Measurements from ENCODE around the gene IL4R.
"Not testable (repeated sequence)": the region's sequence is repeated elsewhere in the genome, so short reads cannot be mapped to it uniquely, and the experiment has no call there.

IL4R gene

DNA sequence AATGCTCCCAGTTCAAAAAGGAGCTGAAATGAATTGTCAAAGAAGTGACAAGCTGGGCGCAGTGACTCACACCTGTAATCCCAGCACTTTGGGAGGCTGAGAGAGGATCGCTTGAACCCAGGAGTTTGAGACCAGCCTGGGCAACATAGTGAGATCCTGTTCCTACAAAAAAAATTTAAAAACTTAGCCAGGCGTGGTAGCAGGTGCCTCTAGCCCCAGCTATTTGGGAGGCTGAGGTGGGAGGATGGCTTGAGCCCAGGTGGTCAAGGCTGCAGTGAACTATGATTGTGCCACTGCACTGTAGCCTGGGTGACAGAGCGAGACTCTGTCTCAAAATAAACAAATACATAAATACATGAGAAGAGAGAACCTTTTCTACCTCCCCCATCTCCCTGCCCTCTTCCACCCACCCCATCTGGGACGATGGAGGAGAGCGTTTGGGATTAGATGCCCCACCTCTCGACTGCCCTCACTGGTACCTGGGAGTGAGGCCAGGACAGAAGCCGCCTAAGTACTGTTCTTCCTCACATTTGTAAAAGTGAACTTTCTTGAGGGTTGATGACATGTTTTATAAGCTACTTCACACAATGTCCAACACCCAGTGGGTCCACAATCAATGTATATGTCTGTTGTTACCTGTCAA is 2.4 kb downstream of the IL4R start:
- no peak for DNase-seq

DNA sequence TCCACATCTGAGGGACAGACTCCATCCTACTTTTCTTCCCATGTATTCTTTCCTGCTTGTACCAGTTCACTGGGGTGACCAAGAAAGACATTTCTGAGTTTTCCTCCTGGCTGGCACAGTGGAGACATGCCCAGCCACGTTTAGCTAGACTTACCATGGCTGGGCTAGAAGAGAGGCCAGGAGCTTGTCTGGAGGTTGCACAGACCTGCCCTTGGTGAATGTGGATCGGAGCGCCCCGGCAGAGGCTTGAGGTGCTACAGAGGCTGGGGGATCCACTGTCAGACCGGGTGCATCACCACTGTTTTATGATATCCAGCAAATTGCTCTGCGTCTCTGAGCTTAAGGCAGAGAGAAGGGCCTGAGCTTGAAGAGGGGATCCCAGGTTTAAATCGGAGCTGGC is 3.5 kb downstream of the IL4R start:
- DNase-seq: no peak

- no peak for DNase-seq
These were observed 4.1 kb downstream of the IL4R start for GRCh38 chr16:27317738-27318391.

DNA sequence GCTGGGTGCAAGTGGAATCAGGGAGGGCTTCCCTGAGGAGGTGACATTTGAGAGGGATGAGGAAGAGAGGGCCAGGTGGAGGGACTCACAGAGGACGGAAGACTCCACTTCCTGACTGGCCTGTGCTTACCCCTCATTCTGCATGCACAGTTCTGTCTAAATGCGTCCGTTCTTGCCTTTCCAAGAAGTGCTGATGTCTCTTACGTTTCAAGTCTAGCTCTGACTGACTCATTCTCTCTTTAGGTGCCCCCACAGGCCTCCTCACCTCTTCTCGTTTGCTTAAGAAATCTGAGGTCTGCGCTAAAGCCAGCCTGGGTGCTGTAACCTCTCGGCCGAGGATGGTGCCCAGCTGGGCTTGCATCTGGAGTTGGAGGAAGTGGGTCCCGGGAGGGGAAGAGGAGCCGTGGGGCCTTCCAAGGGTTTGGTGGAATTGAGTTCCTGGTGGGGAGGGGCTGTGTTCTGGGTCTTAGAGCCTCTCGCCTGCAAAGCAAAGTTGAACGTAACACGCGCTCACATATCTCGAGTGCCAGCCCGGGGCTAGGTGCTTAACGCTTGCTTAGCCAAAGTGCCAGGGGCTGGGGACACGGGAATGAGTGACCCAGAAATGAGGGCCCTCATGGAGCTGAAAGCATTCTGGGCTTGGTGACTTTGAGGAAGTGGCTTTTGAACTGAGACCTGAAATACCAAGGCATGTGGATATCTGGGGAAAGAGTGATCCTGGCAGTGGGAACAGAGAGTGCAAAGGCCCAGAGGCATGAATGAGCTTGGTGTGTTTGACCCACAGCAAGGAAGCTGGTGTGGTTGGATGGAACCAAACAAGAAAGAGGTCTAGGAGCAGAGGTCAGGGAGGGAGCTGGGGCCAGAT is 4.8 kb downstream of the IL4R start:
- DNase-seq: no peak

GRCh38 chr16:27319257-27319965 is 5.6 kb downstream of the IL4R start:
- DNase-seq: no peak

- no peak for DNase-seq
These were observed 6.7 kb downstream of the IL4R start for GRCh38 chr16:27320261-27321012.

GRCh38 chr16:27321013-27321915 is 7.5 kb downstream of the IL4R start:
- no peak for DNase-seq

DNA sequence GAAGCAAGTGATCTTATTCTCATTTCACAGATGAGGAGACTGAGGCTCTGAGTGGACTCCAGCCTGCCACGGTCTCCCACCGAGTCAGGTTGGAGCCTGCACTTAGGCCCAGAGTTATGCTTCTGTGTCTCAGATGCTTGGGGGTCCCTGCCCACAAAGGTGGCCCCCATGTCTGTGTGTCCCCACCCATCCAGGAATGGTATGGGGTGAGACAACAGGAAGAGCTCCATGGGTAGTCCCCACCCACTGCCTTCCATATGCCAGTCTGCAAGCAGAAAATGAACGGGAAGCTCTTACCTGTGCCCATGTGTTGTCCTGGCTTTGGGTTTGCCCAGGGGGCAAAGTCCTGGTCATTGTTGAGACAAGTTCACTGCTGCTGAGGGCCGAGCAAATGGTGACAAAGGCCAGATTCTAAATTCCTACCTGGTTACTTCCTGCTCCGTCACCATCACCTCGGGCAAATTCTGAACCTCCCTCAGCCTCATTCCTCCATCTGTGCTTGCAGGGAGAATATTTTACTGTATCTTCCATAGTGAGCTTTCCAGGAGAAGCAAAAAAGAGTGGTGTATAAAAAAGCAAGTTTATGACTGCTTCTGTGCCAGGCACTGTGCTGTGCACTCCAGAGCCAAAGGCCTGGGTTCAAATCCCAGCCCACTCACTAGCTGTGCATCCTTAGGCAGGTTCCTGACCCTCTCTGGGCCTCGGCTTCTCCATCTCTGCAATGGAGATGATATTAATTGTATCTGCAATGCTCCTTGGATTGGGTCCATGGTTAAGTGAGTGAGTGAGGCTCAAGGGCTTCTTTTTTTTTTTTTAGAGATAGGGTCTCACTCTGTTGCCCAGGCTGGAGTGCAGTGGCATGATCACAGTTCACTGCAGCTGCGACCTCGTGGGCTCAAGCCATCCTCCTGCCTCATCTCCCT is 9.3 kb downstream of the IL4R start:
- no peak for DNase-seq

- DNase-seq: no peak
These were observed 10.2 kb downstream of the IL4R start for GRCh38 chr16:27323781-27324561.

- no peak for DNase-seq
These were observed 11.1 kb downstream of the IL4R start for GRCh38 chr16:27324851-27325301.

DNA sequence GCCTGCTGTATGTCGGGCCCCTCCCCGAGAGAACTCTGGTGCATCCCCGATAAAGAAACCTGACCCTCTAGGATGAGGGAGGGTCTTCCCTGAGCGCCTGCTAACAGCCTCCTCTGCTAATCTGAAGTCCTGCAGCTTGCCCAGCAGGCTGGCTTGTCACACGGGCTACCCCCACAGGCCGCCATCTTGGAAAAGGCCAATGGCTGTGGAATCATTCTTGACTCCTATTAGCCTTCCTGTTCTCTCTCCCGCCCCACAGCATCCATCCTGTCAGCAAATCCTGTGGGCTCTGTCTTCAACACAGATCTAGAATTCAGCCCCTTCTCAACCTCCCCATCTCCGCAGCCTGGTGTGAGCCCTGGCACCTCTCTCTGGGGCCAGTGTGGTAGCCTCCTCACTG is 12.0 kb downstream of the IL4R start:
- DNase-seq: no peak

DNA sequence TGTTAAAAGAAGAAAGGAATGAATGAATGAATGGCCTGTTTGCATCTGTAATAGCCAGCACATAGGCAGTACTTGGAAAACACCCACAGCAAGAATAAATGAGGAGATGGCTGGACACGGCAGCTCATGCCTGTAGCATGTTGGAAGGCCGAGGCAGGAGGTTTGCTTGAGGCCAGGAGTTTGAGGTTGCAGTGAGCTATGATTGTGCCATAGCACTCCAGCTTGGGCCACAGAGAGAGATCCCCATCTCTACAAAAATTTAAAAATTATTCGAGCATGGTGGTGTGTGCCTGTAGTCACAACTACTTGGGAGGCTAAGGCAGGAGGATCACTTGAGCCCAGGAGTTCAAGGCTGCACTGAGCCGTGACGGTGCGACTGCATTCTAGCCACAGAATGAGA is 12.5 kb downstream of the IL4R start:
- DNase-seq: no peak

- no peak for DNase-seq
These were observed 13.2 kb downstream of the IL4R start for GRCh38 chr16:27326738-27327585.

GRCh38 chr16:27327586-27327915 is 13.8 kb downstream of the IL4R start:
- DNase-seq: no peak

GRCh38 chr16:27328937-27329336 is 15.2 kb downstream of the IL4R start:
- no peak for DNase-seq

- DNase-seq: not testable (repeated sequence)
These were observed 15.8 kb downstream of the IL4R start for GRCh38 chr16:27329376-27330079.

DNA sequence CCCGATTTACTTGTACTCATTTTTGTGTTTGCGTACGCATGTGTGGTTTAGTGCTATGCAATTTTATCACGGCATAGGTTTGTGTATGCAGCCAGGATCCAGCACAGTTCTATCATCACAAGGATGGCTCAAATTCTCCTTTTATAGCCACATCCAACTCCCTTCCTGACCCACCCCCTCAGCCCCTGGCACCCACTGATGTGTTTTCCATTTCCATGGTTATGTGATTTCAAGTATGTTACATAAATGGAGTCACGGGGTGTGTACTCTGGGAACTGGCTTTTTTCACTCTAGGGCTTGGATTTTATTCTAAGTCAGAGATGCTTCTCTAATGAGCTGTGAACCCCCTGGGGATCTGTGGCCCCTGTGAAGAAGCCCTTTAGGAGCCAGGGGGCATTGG is 16.8 kb downstream of the IL4R start:
- no peak for DNase-seq

- DNase-seq: no peak
These were observed 18.3 kb downstream of the IL4R start for GRCh38 chr16:27332105-27332504.
